ENCODE measurements around the gene AFP. TPM values are rescaled to one million over a fixed set of nuclear protein-coding genes. Genes with fewer than 3 reads are reported as not detected.

The AFP gene
- total and polyA plus RNA-seq, 10 of the 15 experiments (the other 5 are each of a cell fraction or from before 2014, with no cell fraction given): 0.72 TPM; not detected in 9

DNA sequence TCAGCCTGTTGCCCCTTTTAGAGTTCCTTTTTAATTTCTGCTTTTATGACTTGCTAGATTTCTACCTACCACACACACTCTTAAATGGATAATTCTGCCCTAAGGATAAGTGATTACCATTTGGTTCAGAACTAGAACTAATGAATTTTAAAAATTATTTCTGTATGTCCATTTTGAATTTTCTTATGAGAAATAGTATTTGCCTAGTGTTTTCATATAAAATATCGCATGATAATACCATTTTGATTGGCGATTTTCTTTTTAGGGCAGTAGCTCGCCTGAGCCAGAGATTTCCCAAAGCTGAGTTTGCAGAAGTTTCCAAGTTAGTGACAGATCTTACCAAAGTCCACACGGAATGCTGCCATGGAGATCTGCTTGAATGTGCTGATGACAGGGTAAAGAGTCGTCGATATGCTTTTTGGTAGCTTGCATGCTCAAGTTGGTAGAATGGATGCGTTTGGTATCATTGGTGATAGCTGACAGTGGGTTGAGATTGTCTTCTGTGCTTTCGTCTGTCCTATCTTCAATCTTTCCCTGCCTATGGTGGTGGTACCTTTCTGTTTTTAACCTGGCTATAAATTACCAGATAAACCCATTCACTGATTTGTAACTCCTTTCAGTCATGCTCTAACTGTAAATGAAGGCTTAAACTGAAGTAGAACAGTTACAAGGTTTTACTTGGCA is 24.1 kb upstream of the AFP start:
- ChIA-PET RAD21 (ENCODE audit: unreplicated experiment) (no interaction called here), SMC1A (ENCODE audit: uncharacterized antibody, unreplicated experiment) (no interaction called here), CTCF (no interaction called here), POLR2A (no interaction called here)
- no peak overlapping the region for H3K9ac ChIP-seq (ENCODE audit: control insufficient read depth, insufficient read depth, low read length)
- no peak overlapping the region for H3K4me2 ChIP-seq (ENCODE audit: control insufficient read depth, insufficient read depth)
- H4K20me1 ChIP-seq (ENCODE audit: control insufficient read depth, insufficient read depth): no peaks in the 10 kb centered on the region
- in situ Hi-C loops (cut with MboI) (no loop called here), intact Hi-C loops (cut with micrococcal nuclease; ENCODE audit: unreplicated experiment) (no loop called here)
- peaks cover 0 to 3% of the 10 kb centered on the region in 2 experiments; a peak in 1 of 4 replicates for H3K27me3 ChIP-seq (replicated peaks in 1 of 2; ENCODE audit: control insufficient read depth in 2 of 2, insufficient read depth in 2 of 2, low read length in 1 of 2)
- H3K36me3 ChIP-seq (ENCODE audit: control insufficient read depth in 2 of 2, insufficient read depth in 2 of 2, low read length in 1 of 2): no peaks in the 10 kb centered on the region
- H3K4me3 ChIP-seq: no peak overlapping the region
- no peak overlapping the region for H2AFZ ChIP-seq (ENCODE audit: control insufficient read depth, low read depth, low read length)
- no peak for DNase-seq (ENCODE audit: low read depth, low spot score)
- H3K27ac ChIP-seq (ENCODE audit: control insufficient read depth, insufficient read depth): no peak overlapping the region
- no peak for ATAC-seq
- WGBS (ENCODE audit: insufficient coverage, insufficient replicate concordance, low lambda C conversion rate, missing lambda C conversion rate): 41% methylated on average over 8 of the region's 8 CpGs
- no peaks in the 10 kb centered on the region for H3K9me3 ChIP-seq (replicated peaks; ENCODE audit: control insufficient read depth, insufficient read depth, low read length)
- TF ChIP-seq NBN (IDR thresholded peaks at IDR 0.05): no peak
- no peak for TF ChIP-seq ZSCAN29 (IDR thresholded peaks at IDR 0.05)
- no peak for TF ChIP-seq RUNX3 (IDR thresholded peaks at IDR 0.05; ENCODE audit: low read length)
- TF ChIP-seq, protein P1, sequence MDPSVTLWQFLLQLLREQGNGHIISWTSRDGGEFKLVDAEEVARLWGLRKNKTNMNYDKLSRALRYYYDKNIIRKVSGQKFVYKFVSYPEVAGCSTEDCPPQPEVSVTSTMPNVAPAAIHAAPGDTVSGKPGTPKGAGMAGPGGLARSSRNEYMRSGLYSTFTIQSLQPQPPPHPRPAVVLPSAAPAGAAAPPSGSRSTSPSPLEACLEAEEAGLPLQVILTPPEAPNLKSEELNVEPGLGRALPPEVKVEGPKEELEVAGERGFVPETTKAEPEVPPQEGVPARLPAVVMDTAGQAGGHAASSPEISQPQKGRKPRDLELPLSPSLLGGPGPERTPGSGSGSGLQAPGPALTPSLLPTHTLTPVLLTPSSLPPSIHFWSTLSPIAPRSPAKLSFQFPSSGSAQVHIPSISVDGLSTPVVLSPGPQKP (IDR thresholded peaks at IDR 0.05; ENCODE audit: low read depth, low read length): no peak
- no peak for TF ChIP-seq SPI1 (IDR thresholded peaks at IDR 0.05; ENCODE audit: borderline replicate concordance, insufficient read depth, low read depth, low read length)
- TF ChIP-seq MTA3 (IDR thresholded peaks at IDR 0.05; ENCODE audit: borderline replicate concordance, low read length): no peak
- TF ChIP-seq WRNIP1 (IDR thresholded peaks at IDR 0.05; ENCODE audit: borderline replicate concordance, low read depth, low read length): no peak
- TF ChIP-seq SUZ12 (IDR thresholded peaks at IDR 0.05; ENCODE audit: unreplicated experiment): no peak
- no peak for TF ChIP-seq RCOR1 (conservative IDR thresholded peaks at IDR 0.05; ENCODE audit: low read depth, low read length)
- TF ChIP-seq IKZF1 (conservative IDR thresholded peaks at IDR 0.05): no peak
- no peak for TF ChIP-seq TCF12 (IDR thresholded peaks at IDR 0.05; ENCODE audit: low read depth, low read length)
- TF ChIP-seq, protein P2, sequence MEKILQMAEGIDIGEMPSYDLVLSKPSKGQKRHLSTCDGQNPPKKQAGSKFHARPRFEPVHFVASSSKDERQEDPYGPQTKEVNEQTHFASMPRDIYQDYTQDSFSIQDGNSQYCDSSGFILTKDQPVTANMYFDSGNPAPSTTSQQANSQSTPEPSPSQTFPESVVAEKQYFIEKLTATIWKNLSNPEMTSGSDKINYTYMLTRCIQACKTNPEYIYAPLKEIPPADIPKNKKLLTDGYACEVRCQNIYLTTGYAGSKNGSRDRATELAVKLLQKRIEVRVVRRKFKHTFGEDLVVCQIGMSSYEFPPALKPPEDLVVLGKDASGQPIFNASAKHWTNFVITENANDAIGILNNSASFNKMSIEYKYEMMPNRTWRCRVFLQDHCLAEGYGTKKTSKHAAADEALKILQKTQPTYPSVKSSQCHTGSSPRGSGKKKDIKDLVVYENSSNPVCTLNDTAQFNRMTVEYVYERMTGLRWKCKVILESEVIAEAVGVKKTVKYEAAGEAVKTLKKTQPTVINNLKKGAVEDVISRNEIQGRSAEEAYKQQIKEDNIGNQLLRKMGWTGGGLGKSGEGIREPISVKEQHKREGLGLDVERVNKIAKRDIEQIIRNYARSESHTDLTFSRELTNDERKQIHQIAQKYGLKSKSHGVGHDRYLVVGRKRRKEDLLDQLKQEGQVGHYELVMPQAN (conservative IDR thresholded peaks at IDR 0.05): no peak
- TF ChIP-seq MEF2B (IDR thresholded peaks at IDR 0.05; ENCODE audit: partially characterized antibody, poor library complexity, severe bottlenecking): no peak
- TF ChIP-seq CREB1 (IDR thresholded peaks at IDR 0.05; ENCODE audit: low read depth): no peak
- no peak for TF ChIP-seq TBL1XR1 (IDR thresholded peaks at IDR 0.05; ENCODE audit: low read depth, low read length)
- no peak for TF ChIP-seq RFX5 (IDR thresholded peaks at IDR 0.05; ENCODE audit: low read depth, low read length)
- TF ChIP-seq, protein P3, sequence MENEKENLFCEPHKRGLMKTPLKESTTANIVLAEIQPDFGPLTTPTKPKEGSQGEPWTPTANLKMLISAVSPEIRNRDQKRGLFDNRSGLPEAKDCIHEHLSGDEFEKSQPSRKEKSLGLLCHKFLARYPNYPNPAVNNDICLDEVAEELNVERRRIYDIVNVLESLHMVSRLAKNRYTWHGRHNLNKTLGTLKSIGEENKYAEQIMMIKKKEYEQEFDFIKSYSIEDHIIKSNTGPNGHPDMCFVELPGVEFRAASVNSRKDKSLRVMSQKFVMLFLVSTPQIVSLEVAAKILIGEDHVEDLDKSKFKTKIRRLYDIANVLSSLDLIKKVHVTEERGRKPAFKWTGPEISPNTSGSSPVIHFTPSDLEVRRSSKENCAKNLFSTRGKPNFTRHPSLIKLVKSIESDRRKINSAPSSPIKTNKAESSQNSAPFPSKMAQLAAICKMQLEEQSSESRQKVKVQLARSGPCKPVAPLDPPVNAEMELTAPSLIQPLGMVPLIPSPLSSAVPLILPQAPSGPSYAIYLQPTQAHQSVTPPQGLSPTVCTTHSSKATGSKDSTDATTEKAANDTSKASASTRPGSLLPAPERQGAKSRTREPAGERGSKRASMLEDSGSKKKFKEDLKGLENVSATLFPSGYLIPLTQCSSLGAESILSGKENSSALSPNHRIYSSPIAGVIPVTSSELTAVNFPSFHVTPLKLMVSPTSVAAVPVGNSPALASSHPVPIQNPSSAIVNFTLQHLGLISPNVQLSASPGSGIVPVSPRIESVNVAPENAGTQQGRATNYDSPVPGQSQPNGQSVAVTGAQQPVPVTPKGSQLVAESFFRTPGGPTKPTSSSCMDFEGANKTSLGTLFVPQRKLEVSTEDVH (IDR thresholded peaks at IDR 0.05; ENCODE audit: low read depth, partially characterized antibody): no peak
- TF ChIP-seq SUPT20H (IDR thresholded peaks at IDR 0.05; ENCODE audit: borderline replicate concordance, control insufficient read depth, low read depth, low read length): no peak
- no peak for TF ChIP-seq MTA2 (IDR thresholded peaks at IDR 0.05; ENCODE audit: low read depth)
- H3K79me2 ChIP-seq (ENCODE audit: control insufficient read depth, insufficient read depth, low read length): no peaks in the 10 kb centered on the region
- no peaks in the 10 kb centered on the region for H3K4me1 ChIP-seq (ENCODE audit: control insufficient read depth, insufficient read depth, low read length)
- no TSS peak for BruUV-seq (replicated peaks)
- no peak for FAIRE-seq
